ENCODE measurements around the gene ADCY1.

DNA sequence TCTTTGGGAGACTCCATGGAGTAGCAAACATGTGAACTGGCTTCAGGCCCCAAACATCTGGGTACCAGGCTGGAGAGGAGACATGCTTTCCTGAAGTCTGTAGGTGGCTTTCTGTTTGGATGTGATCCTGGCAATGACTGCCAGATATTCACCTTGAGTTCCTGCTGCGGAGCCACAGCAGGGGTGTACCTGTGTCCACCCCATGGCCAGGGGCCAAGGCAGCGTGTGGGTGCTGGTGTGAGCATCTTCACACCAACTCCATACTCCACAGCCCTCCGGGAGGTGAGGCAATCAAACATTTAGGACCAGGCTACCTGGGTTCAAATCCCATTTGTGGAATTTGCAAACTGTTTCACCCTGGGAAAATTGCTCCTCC lies 113.0 kb downstream of the ADCY1 start:
- TF ChIP-seq, protein P1, sequence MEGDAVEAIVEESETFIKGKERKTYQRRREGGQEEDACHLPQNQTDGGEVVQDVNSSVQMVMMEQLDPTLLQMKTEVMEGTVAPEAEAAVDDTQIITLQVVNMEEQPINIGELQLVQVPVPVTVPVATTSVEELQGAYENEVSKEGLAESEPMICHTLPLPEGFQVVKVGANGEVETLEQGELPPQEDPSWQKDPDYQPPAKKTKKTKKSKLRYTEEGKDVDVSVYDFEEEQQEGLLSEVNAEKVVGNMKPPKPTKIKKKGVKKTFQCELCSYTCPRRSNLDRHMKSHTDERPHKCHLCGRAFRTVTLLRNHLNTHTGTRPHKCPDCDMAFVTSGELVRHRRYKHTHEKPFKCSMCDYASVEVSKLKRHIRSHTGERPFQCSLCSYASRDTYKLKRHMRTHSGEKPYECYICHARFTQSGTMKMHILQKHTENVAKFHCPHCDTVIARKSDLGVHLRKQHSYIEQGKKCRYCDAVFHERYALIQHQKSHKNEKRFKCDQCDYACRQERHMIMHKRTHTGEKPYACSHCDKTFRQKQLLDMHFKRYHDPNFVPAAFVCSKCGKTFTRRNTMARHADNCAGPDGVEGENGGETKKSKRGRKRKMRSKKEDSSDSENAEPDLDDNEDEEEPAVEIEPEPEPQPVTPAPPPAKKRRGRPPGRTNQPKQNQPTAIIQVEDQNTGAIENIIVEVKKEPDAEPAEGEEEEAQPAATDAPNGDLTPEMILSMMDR (IDR thresholded peaks at IDR 0.05), result no peak
- TF ChIP-seq POLR2A (IDR thresholded peaks at IDR 0.05), result no peak

Measured in esophagus squamous epithelium (tissue), 4 donors.